Measurements from ENCODE around the gene HRG. TPM values are rescaled to one million over a fixed set of nuclear protein-coding genes. Genes with fewer than 3 reads are reported as not detected.

Gene HRG
- total RNA-seq, 6 donors from 2014 or later: 0.13 to 0.23 TPM; not detected in 4

DNA sequence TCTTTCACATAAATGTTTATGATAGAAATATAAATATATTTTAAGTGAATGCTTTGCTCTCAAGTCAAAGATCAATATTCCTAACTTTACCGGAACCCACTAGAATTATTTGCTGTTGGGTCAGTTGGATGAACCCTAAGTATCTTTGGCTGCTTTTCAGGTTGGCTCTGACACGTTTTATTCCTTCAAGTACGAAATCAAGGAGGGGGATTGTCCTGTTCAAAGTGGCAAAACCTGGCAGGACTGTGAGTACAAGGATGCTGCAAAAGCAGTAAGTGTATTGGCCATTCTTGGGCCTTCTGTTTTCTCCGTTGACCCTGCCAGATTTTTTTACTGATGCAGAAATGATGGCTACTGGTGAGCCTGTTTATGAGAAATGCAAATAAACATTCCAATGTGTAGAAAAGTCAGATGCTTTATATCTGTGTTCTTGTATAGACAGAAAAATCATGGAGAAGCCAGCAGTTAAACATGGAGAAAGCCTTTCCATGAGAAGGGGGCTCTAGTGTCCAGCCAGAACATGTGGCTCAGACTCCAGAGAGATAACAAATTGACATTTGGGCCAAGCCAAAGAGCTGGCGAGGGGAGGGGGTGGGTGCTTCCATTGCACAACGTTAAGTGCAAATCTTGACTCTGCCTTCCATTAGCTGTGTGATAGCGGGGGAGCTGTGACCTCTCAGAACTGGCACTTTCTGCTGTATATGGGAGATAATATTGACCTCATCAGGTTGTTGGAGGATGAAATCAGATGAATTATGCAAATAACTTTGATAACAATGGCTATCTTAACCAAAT, 54.3 kb downstream of the HRG start:
- Histone ChIP-seq H3K27me3 (no peaks in the 10 kb centered on the region), H3K4me3 (no peak overlapping the region), H3K36me3 (no peaks in the 10 kb centered on the region), H3K4me1 (no peaks in the 10 kb centered on the region), H3K27ac (no peak overlapping the region), H3K9me3 (no peaks in the 10 kb centered on the region)
- ATAC-seq (ENCODE audit: low FRiP score in 2 of 2): no peak
- no peak for DNase-seq
- 34 to 37% methylated on average over 7 of the region's 7 CpGs for WGBS, 2 donors
- TF ChIP-seq EP300 (IDR thresholded peaks at IDR 0.05) (no peak), POLR2AphosphoS5 (IDR thresholded peaks at IDR 0.05) (no peak), POLR2A (IDR thresholded peaks at IDR 0.05) (no peak), CTCF (IDR thresholded peaks at IDR 0.05) (no peak)

DNA sequence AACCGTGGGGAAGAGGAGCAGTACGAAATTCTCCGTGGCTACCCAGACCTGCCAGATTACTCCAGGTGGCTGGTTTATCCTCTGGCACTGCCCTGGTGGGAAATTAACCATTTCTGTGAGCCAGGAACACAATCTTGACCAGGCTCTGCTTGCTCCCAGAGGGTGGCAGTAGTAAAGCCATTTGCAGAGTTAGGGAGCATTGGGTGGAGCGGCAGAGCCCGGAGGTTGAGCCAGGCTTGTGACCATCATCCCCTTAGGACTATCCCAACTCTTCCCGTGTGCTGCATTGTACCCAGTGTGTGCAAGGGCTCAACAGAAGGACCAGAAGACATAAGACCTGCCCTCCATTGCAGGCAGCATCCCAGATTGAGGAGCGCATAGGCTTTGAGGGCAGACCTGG, 56.6 kb downstream of the HRG start:
- Histone ChIP-seq H3K27ac (no peak overlapping the region), H3K9me3 (no peaks in the 10 kb centered on the region), H3K36me3 (no peaks in the 10 kb centered on the region), H3K4me3 (no peak overlapping the region), H3K27me3 (no peaks in the 10 kb centered on the region), H3K4me1 (no peaks in the 10 kb centered on the region)
- WGBS, 2 donors: 49 to 67% methylated on average over 5 to 7 of the region's 7 CpGs
- ATAC-seq (ENCODE audit: low FRiP score in 2 of 2) (no peak), DNase-seq (no peak)
- TF ChIP-seq CTCF (IDR thresholded peaks at IDR 0.05) (no peak), EP300 (IDR thresholded peaks at IDR 0.05) (no peak), POLR2AphosphoS5 (IDR thresholded peaks at IDR 0.05) (no peak), POLR2A (IDR thresholded peaks at IDR 0.05) (no peak)

- no peak for DNase-seq
- TF ChIP-seq EP300 (IDR thresholded peaks at IDR 0.05) (no peak), POLR2A (IDR thresholded peaks at IDR 0.05) (no peak), CTCF (IDR thresholded peaks at IDR 0.05) (no peak), POLR2AphosphoS5 (IDR thresholded peaks at IDR 0.05) (no peak)
Observed at GRCh38 chr3:186724911-186725310, 59.1 kb downstream of the HRG start.

More at GRCh38 chr3:186724911-186725310, 59.1 kb downstream of the HRG start:
- Histone ChIP-seq H3K27ac (no peak overlapping the region), H3K4me1 (no peaks in the 10 kb centered on the region), H3K27me3 (no peaks in the 10 kb centered on the region), H3K4me3 (no peak overlapping the region), H3K9me3 (no peaks in the 10 kb centered on the region), H3K36me3 (no peaks in the 10 kb centered on the region)
- ATAC-seq (ENCODE audit: low FRiP score in 2 of 2): no peak
- 84 to 89% methylated on average over 12 of the region's 12 CpGs for WGBS, 2 donors

Small RNAs within 50 kb of the gene (small RNA-seq; reads per million reads assigned to genes)
- 0 reads per million in 4 donors for gene RF00017

Other genes with a start within 250 kb of the HRG start
- gene CRYGS, start 121.6 kb upstream of the HRG start, total RNA-seq: 1 to 10 TPM; 2.7 to 9.4 (median 3.2) TPM
- gene TBCCD1, start 98.7 kb upstream of the HRG start, total RNA-seq: 10 to 100 TPM in 5 of 6 donors, 1 to 10 TPM in 1; 8.3 to 20.4 (median 11.0) TPM
- gene DNAJB11, start 95.3 kb upstream of the HRG start, total RNA-seq: 10 to 100 TPM; 10.5 to 52.7 (median 38.9) TPM
- gene AHSG, start 53.0 kb upstream of the HRG start, total RNA-seq: 1 to 10 TPM in 2 of 6 donors, not detected in 4; 1.1 to 1.5 TPM
- not detected for gene FETUB, start 25.6 kb upstream of the HRG start, total RNA-seq
- under 1 TPM in 2 of 6 donors, not detected in 4; 0.46 to 0.51 TPM for gene KNG1, start 51.3 kb downstream of the HRG start, total RNA-seq
- gene EIF4A2, start 117.6 kb downstream of the HRG start, total RNA-seq: 100 to 1,000 TPM; 215 to 409 (median 290) TPM
- 10 to 100 TPM in 1 of 6 donors, 1 to 10 TPM in 5; 6.0 to 14.9 (median 8.7) TPM for gene RFC4, start 140.5 kb downstream of the HRG start, total RNA-seq
- under 1 TPM in 1 of 6 donors, not detected in 5; 0.20 TPM for gene ADIPOQ, start 176.7 kb downstream of the HRG start, total RNA-seq

Measured in upper lobe of left lung (tissue), 6 donors.